SK-N-SH (cell line): ENCODE results near the gene PCNX2. TPM values are rescaled to one million over a fixed set of nuclear protein-coding genes. Genes with fewer than 3 reads are reported as not detected.

Source experiments
- CTCF ChIA-PET: fragments of 300-600, 350-600 bp; formaldehyde crosslinking; extraction: SDS; loops from one replicate; lab custom pipeline; 2021; lab: Yijun Ruan, JAX
- POLR2A ChIA-PET: fragments of 350-600 bp; sonication (Branson Sonifier 250); formaldehyde crosslinking; extraction: SDS; loops from one replicate; lab custom pipeline; 2020; ENCODE audit warnings: antibody characterized with exemption, inconsistent platforms; lab: Yijun Ruan, JAX
- DNase-seq: peaks from one replicate; pipeline ENCODE4 v3.0.0; 2012
- H2AFZ ChIP-seq: fragments of 200-600 bp; sonication (generic); 2 replicates; pipeline ENCODE4 v1.8.1; 2016; ENCODE audit warnings: antibody characterized with exemption, mild to moderate bottlenecking, low read depth
- H3F3A ChIP-seq: fragments of 200-600 bp; sonication (generic); replicated peaks from 2 replicates; pipeline ENCODE3; 2016; ENCODE audit warnings: antibody characterized with exemption, mild to moderate bottlenecking; ENCODE audit not compliant: insufficient read depth
- H3K27ac ChIP-seq, 2 experiments: fragments of 200-500 bp in 1 of 2; fragments of 200-600 bp in 1 of 2; sonication (Bioruptor generic) in 1 of 2; sonication (generic), shearing (Covaris generic) in 1 of 2; 2 replicates each; pipeline versions ENCODE4 v1.5.1 to v1.6.1; 2014 to 2016; ENCODE audit warnings: low read depth in 2 of 2, inconsistent platforms in 1 of 2, low read length in 1 of 2, mild to moderate bottlenecking in 1 of 2, mixed read lengths in 1 of 2
- H3K27me3 ChIP-seq: fragments of 200-600 bp; sonication (generic), shearing (Covaris generic); 2 replicates; pipeline ENCODE4 v1.6.1; 2016; ENCODE audit warnings: mixed run types; ENCODE audit not compliant: insufficient read depth
- H3K36me3 ChIP-seq, 2 experiments: fragments of 200-500 bp in 1 of 2; fragments of 200-600 bp in 1 of 2; sonication (Bioruptor generic) in 1 of 2; sonication (generic) in 1 of 2; replicated peaks in 1 of 2; 2 replicates each; pipeline versions ENCODE3 to v1.5.1; 2014 to 2016; ENCODE audit warnings: low read length in 1 of 2, mild to moderate bottlenecking in 1 of 2; ENCODE audit not compliant: insufficient read depth in 2 of 2, control insufficient read depth in 1 of 2
- H3K4me1 ChIP-seq, 2 experiments: fragments of 200-500 bp in 1 of 2; fragments of 200-600 bp in 1 of 2; sonication (Bioruptor generic) in 1 of 2; sonication (generic), shearing (Covaris generic) in 1 of 2; 2 replicates each; pipeline versions ENCODE4 v1.5.1 to v1.6.1; 2014 to 2016; ENCODE audit warnings: low read depth in 1 of 2, low read length in 1 of 2, mixed run types in 1 of 2; ENCODE audit not compliant: insufficient read depth in 2 of 2, control insufficient read depth in 1 of 2
- H3K4me2 ChIP-seq: fragments of 200-600 bp; sonication (generic), shearing (Covaris generic); 2 replicates; pipeline ENCODE4 v1.6.1; 2017; ENCODE audit warnings: mixed run types
- H3K4me3 ChIP-seq, 2 experiments: fragments of 200-500 bp in 1 of 2; fragments of 200-600 bp in 1 of 2; sonication (Bioruptor generic) in 1 of 2; sonication (generic), shearing (Covaris generic) in 1 of 2; 2 replicates each; pipeline versions ENCODE4 v1.5.1 to v1.8.1; 2014 to 2016; ENCODE audit warnings: low read depth in 2 of 2, inconsistent platforms in 1 of 2, low read length in 1 of 2, mild to moderate bottlenecking in 1 of 2, mixed read lengths in 1 of 2, moderate library complexity in 1 of 2
- H3K79me2 ChIP-seq: fragments of 200-600 bp; sonication (generic); 2 replicates; pipeline ENCODE4 v1.8.1; 2017; ENCODE audit warnings: mild to moderate bottlenecking; ENCODE audit not compliant: insufficient read depth
- H3K9ac ChIP-seq: fragments of 200-600 bp; sonication (generic); 2 replicates; pipeline ENCODE4 v1.6.1; 2017; ENCODE audit warnings: mixed run types
- H3K9me2 ChIP-seq: fragments of 200-600 bp; sonication (generic); 2 replicates; pipeline ENCODE4 v1.6.1; 2017; ENCODE audit warnings: mixed run types
- H3K9me3 ChIP-seq: fragments of 200-600 bp; sonication (generic); 2 replicates; pipeline ENCODE4 v1.6.1; 2017; ENCODE audit warnings: mixed run types, mild to moderate bottlenecking, moderate library complexity
- H4K20me1 ChIP-seq: fragments of 200-600 bp; sonication (generic); 2 replicates; pipeline ENCODE4 v1.6.1; 2017; ENCODE audit warnings: mild to moderate bottlenecking, mixed run types; ENCODE audit not compliant: insufficient read depth
- CHD2 ChIP-seq: fragments of 150-350 bp; IDR thresholded peaks from 2 replicates; pipeline ENCODE4 v1.6.1; 2018; ENCODE audit warnings: low read length; ENCODE audit not compliant: partially characterized antibody
- ELF1 ChIP-seq: IDR thresholded peaks from 2 replicates; pipeline ENCODE4 v1.4.0; 2012
- EP300 ChIP-seq, 2 experiments: IDR thresholded peaks; 2 replicates each; pipeline versions ENCODE4 v1.4.0 to v1.6.1; 2012; ENCODE audit warnings: borderline replicate concordance in 1 of 2, low read depth in 1 of 2, low read length in 1 of 2
- EZH2phosphoT487 ChIP-seq: fragments of 200-600 bp; sonication (generic); IDR thresholded peaks from 2 replicates; pipeline ENCODE4 v1.6.1; 2017; ENCODE audit warnings: low read depth, mixed run types, mild to moderate bottlenecking, antibody characterized with exemption, moderate library complexity, borderline replicate concordance
- FOSL2 ChIP-seq: IDR thresholded peaks from 2 replicates; pipeline ENCODE4 v1.4.0; 2012; ENCODE audit warnings: low read depth, mild to moderate bottlenecking, moderate library complexity, borderline replicate concordance
- FOXJ3 ChIP-seq: sonication (generic); formaldehyde crosslinking; IDR thresholded peaks from 2 replicates; pipeline ENCODE4 v1.5.1; 2020; ENCODE audit warnings: mild to moderate bottlenecking, missing genetic modification reagents
- GATA2 ChIP-seq: sonication (generic); formaldehyde crosslinking; IDR thresholded peaks from 2 replicates; pipeline ENCODE4 v1.5.0; 2020; ENCODE audit warnings: mild to moderate bottlenecking, missing genetic modification reagents
- IRF3 ChIP-seq: fragments of 150-350 bp; IDR thresholded peaks from 2 replicates; pipeline ENCODE4 v1.6.1; 2016; ENCODE audit warnings: mild to moderate bottlenecking, low read depth, low read length
- JUND ChIP-seq: IDR thresholded peaks from 2 replicates; pipeline ENCODE4 v1.4.0; 2012
- MEF2A ChIP-seq: IDR thresholded peaks from 2 replicates; pipeline ENCODE4 v1.4.0; 2012; ENCODE audit warnings: low read depth, borderline replicate concordance
- NRF1 ChIP-seq: IDR thresholded peaks from 2 replicates; pipeline ENCODE4 v1.6.1; 2012; ENCODE audit warnings: low read depth, mild to moderate bottlenecking, low read length
- PBX3 ChIP-seq: IDR thresholded peaks from 2 replicates; pipeline ENCODE4; 2012
- POLR2AphosphoS5 ChIP-seq: IDR thresholded peaks from 2 replicates; pipeline ENCODE4 v1.6.1; 2012; ENCODE audit warnings: low read depth, low read length
- RCOR1 ChIP-seq: fragments of 150-350 bp; IDR thresholded peaks from 2 replicates; pipeline ENCODE4 v1.6.1; 2017; ENCODE audit warnings: antibody characterized with exemption, low read length
- REST ChIP-seq: IDR thresholded peaks from 2 replicates; pipeline ENCODE4 v1.6.1; 2012; ENCODE audit warnings: mild to moderate bottlenecking, low read depth, low read length, moderate library complexity
- RXRA ChIP-seq: IDR thresholded peaks from 2 replicates; pipeline ENCODE4 v1.4.0; 2012; ENCODE audit warnings: low read depth, mild to moderate bottlenecking, borderline replicate concordance
- SMC3 ChIP-seq: IDR thresholded peaks from 2 replicates; pipeline ENCODE4 v1.6.1; 2012; ENCODE audit warnings: low read depth, low read length, improper control_type of control experiment
- TAF1 ChIP-seq: IDR thresholded peaks from 2 replicates; pipeline ENCODE4 v1.6.1; 2012; ENCODE audit warnings: low read depth, mild to moderate bottlenecking, low read length, moderate library complexity, borderline replicate concordance
- USF1 ChIP-seq: IDR thresholded peaks from 2 replicates; pipeline ENCODE4 v1.4.0; 2012; ENCODE audit warnings: low read depth, borderline replicate concordance
- YY1 ChIP-seq: IDR thresholded peaks from 2 replicates; pipeline ENCODE4 v1.4.0; 2012; ENCODE audit warnings: low read depth, mild to moderate bottlenecking
- WGBS: methylation state at CpG from one replicate; pipeline ENCODE4 v1.1.6; 2017; ENCODE audit warnings: low lambda C conversion rate; 5-methylcytosine and 5-hydroxymethylcytosine counted together
- polyA plus RNA-seq, 3 experiments: library from polyadenylated mRNA; depleted of rRNA; stranded (reverse); fragments of >200 nt; gene quantifications; 2 replicates each; pipeline ENCODE4 v1.2.3, GENCODE V29; 2012

The PCNX2 gene
- polyA plus RNA-seq, 1 of the 3 experiments (the other 2 are of a cell fraction), result 10.6 TPM

GRCh38 chr1:233112186-233113008, 183.1 kb downstream of the PCNX2 start (continued):
- TF ChIP-seq POLR2AphosphoS5 (no peak), JUND (no peak), ELF1 (no peak), GATA2 (CRISPR knock-in tag) (no peak), SMC3 (no peak)

GRCh38 chr1:233111731-233112130, 183.8 kb downstream of the PCNX2 start:
- DNase-seq, result no peak
- ChIA-PET POLR2A (no interaction called here), CTCF (no interaction called here)
- Histone ChIP-seq H3K79me2 (no peaks in the 10 kb centered on the region), H3K36me3 (no peaks in the 10 kb centered on the region), H3K4me1 (peaks cover 10 to 17% of the 10 kb centered on the region in 2 experiments), H4K20me1 (peaks cover 7% of the 10 kb centered on the region; the same call in 1 of the 2 replicates), H2AFZ (no peak overlapping the region), H3K9ac (no peak overlapping the region), H3K4me3 (no peak overlapping the region), H3K9me2 (no peaks in the 10 kb centered on the region), H3K9me3 (no peaks in the 10 kb centered on the region), H3K4me2 (no peak overlapping the region), H3F3A (peaks cover 11% of the 10 kb centered on the region), H3K27ac (no peak overlapping the region), H3K27me3 (no peaks in the 10 kb centered on the region)
- TF ChIP-seq MEF2A, result no peak
- TF ChIP-seq IRF3, result no peak
- no peak for TF ChIP-seq FOXJ3
- TF ChIP-seq JUND, result no peak
- TF ChIP-seq RXRA, result no peak
- no peak for TF ChIP-seq NRF1
- no peak for TF ChIP-seq FOSL2
- no peak for TF ChIP-seq SMC3
- no peak for TF ChIP-seq USF1
- no peak for TF ChIP-seq EP300 (IDR thresholded peaks at IDR 0.05; ENCODE audit: borderline replicate concordance in 1 of 2, low read depth in 1 of 2, low read length in 1 of 2)
- no peak for TF ChIP-seq RCOR1
- 96% methylated on average over 2 of the region's 2 CpGs for WGBS

- no peaks in the 10 kb centered on the region for H3K36me3 ChIP-seq
- no peak overlapping the region for H2AFZ ChIP-seq
- no peak overlapping the region for H3K4me3 ChIP-seq
- ChIA-PET POLR2A (no interaction called here), CTCF (no interaction called here)
- no peaks in the 10 kb centered on the region for H3K9me2 ChIP-seq
- H3K27ac ChIP-seq, result no peak overlapping the region
- no peaks in the 10 kb centered on the region for H3K79me2 ChIP-seq
- WGBS, result 95% methylated on average over 6 of the region's 6 CpGs
- peaks cover 7% of the 10 kb centered on the region; the same call in 1 of the 2 replicates for H4K20me1 ChIP-seq
- H3K4me1 ChIP-seq, result peaks cover 10 to 16% of the 10 kb centered on the region in 2 experiments
- H3F3A ChIP-seq, result peaks cover 15% of the 10 kb centered on the region
- H3K4me2 ChIP-seq, result no peak overlapping the region
- DNase-seq, result no peak
- no peaks in the 10 kb centered on the region for H3K27me3 ChIP-seq
- no peak overlapping the region for H3K9ac ChIP-seq
- H3K9me3 ChIP-seq, result no peaks in the 10 kb centered on the region
- TF ChIP-seq ELF1 (no peak), EZH2phosphoT487 (no peak), YY1 (no peak), TAF1 (no peak), MEF2A (no peak), PBX3 (no peak), REST (no peak), RCOR1 (no peak), CHD2 (no peak)
Measured at GRCh38 chr1:233109096-233109495, 186.4 kb downstream of the PCNX2 start.
